Caco-2 (cell line): ENCODE results near the gene BARX1. TPM values are rescaled to one million over a fixed set of nuclear protein-coding genes. Genes with fewer than 3 reads are reported as not detected.

ENCODE experiments used
- BruUV-seq: library from RNA; stranded (reverse); fragments of 400-500 nt; replicated peaks from 2 replicates; lab custom pipeline; 2021; lab: Mats Ljungman, UMichigan
- CTCF ChIA-PET: fragments of 300-600 bp; sonication (Branson Sonifier 250); formaldehyde crosslinking; loops from one replicate; lab custom pipeline; 2022; ENCODE audit warnings: antibody characterized with exemption; lab: Charles Lee
- POLR2A ChIA-PET: fragments of 300-600 bp; sonication (Branson Sonifier 250); formaldehyde crosslinking; loops from one replicate; lab custom pipeline; 2022; ENCODE audit warnings: antibody characterized with exemption; lab: Charles Lee
- DNase-seq, 2 experiments: peaks; one replicate each; pipeline versions ENCODE4 v3.0.0 to v3.0.0-alpha.2; 2020 to 2022
- H3K27me3 ChIP-seq: replicated peaks from 2 replicates; pipeline ENCODE4 v1.6.0; 2011; ENCODE audit warnings: low read length; ENCODE audit not compliant: control insufficient read depth, insufficient read depth
- H3K36me3 ChIP-seq: 2 replicates; pipeline ENCODE4 v1.5.1; 2011; ENCODE audit warnings: low read length; ENCODE audit not compliant: control insufficient read depth, insufficient read depth
- H3K4me1 ChIP-seq: fragments of 250-450 bp; sonication (Bioruptor Pico); 2 replicates; pipeline ENCODE4 v1.5.1; 2020; ENCODE audit warnings: mild to moderate bottlenecking
- H3K4me3 ChIP-seq: 2 replicates; pipeline ENCODE4 v1.5.1; 2011; ENCODE audit warnings: low read depth, mild to moderate bottlenecking, control low read depth, low read length
- H3K9me3 ChIP-seq: fragments of 250-450 bp; sonication (Bioruptor Pico); 2 replicates; pipeline ENCODE4 v1.5.1; 2020; ENCODE audit warnings: mild to moderate bottlenecking, moderate library complexity
- H3K27ac Mint-ChIP-seq: one replicate; pipeline ENCODE4 v1.8.0; 2022; ENCODE audit warnings: mixed read lengths; ENCODE audit not compliant: unreplicated experiment
- H3K27me3 Mint-ChIP-seq: one replicate; pipeline ENCODE4 v1.8.0; 2022; ENCODE audit warnings: mixed read lengths; ENCODE audit not compliant: insufficient read depth, unreplicated experiment
- H3K36me3 Mint-ChIP-seq: one replicate; pipeline ENCODE4 v1.8.0; 2022; ENCODE audit warnings: mild to moderate bottlenecking, mixed read lengths; ENCODE audit not compliant: insufficient read depth, unreplicated experiment
- H3K4me1 Mint-ChIP-seq: one replicate; pipeline ENCODE4 v1.8.0; 2022; ENCODE audit warnings: low read depth, mixed read lengths; ENCODE audit not compliant: unreplicated experiment
- H3K4me3 Mint-ChIP-seq: one replicate; pipeline ENCODE4 v1.8.0; 2022; ENCODE audit warnings: mild to moderate bottlenecking, moderate library complexity, mixed read lengths; ENCODE audit not compliant: unreplicated experiment
- H3K9me3 Mint-ChIP-seq: one replicate; pipeline ENCODE4 v1.8.0; 2022; ENCODE audit warnings: mixed read lengths; ENCODE audit not compliant: unreplicated experiment
- intact Hi-C: fragments of 100-400 bp; cut with micrococcal nuclease; formaldehyde crosslinking; loops from one replicate; pipeline ENCODE4 v1.10.0; 2022; ENCODE audit not compliant: unreplicated experiment
- total RNA-seq: library from RNA; stranded (reverse); gene quantifications from 2 replicates; pipeline ENCODE4 v1.2.3, GENCODE V29; 2022
- TF ChIP-seq, protein P1 (sequence below), 2 experiments: fragments of 200-600 bp in 1 of 2; IDR thresholded peaks; 1 replicate in 1 of 2; 2 replicates in 1 of 2; pipeline versions ENCODE4 v1.5.1 to v1.8.0; 2011 to 2022; ENCODE audit warnings: antibody characterized with exemption in 1 of 2, control low read depth in 1 of 2, inconsistent platforms in 1 of 2, low read depth in 1 of 2, low read length in 1 of 2, mild to moderate bottlenecking in 1 of 2, moderate library complexity in 1 of 2; ENCODE audit not compliant: insufficient read depth in 1 of 2, severe bottlenecking in 1 of 2, unreplicated experiment in 1 of 2

The BARX1 gene
- total RNA-seq, 1 experiment from 2014 or later = not detected

DNA sequence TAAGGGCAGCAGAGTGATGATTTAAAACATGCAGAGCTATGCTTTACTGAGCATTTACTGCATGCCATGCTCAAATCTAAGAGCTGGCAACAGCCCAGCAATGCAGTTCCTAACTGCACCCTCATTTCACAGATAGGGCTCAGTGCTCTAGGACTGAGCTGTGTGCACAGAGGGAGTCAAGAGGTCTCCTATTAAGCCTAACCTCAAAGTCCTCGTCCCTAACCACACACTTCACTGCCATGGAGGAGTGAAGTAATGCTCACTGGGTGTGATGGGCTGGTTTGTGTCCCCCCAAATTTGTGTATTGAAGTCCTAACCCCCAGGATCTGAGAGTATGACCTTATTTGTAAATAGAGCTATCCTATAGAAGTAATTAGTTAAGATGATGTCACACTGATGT lies 25.9 kb downstream of the BARX1 start:
- Mint-ChIP-seq H3K4me3 (no peak overlapping the region), H3K27me3 (peaks cover 8% of the 10 kb centered on the region), H3K4me1 (no peaks in the 10 kb centered on the region), H3K27ac (no peak overlapping the region), H3K9me3 (no peaks in the 10 kb centered on the region), H3K36me3 (no peaks in the 10 kb centered on the region)
- Histone ChIP-seq H3K4me3 (no peak overlapping the region), H3K4me1 (no peaks in the 10 kb centered on the region), H3K9me3 (no peaks in the 10 kb centered on the region), H3K27me3 (no peaks in the 10 kb centered on the region), H3K36me3 (no peaks in the 10 kb centered on the region)
- TF ChIP-seq, protein P1, sequence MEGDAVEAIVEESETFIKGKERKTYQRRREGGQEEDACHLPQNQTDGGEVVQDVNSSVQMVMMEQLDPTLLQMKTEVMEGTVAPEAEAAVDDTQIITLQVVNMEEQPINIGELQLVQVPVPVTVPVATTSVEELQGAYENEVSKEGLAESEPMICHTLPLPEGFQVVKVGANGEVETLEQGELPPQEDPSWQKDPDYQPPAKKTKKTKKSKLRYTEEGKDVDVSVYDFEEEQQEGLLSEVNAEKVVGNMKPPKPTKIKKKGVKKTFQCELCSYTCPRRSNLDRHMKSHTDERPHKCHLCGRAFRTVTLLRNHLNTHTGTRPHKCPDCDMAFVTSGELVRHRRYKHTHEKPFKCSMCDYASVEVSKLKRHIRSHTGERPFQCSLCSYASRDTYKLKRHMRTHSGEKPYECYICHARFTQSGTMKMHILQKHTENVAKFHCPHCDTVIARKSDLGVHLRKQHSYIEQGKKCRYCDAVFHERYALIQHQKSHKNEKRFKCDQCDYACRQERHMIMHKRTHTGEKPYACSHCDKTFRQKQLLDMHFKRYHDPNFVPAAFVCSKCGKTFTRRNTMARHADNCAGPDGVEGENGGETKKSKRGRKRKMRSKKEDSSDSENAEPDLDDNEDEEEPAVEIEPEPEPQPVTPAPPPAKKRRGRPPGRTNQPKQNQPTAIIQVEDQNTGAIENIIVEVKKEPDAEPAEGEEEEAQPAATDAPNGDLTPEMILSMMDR (IDR thresholded peaks at IDR 0.05; ENCODE audit: insufficient read depth in 1 of 2, low read depth in 1 of 2, low read length in 1 of 2, severe bottlenecking in 1 of 2, unreplicated experiment in 1 of 2) = no peak
- intact Hi-C loops = no loop called here
- CTCF ChIA-PET = no interaction called here
- no TSS peak for BruUV-seq
- DNase-seq = no peak
- POLR2A ChIA-PET = no interaction called here

DNA sequence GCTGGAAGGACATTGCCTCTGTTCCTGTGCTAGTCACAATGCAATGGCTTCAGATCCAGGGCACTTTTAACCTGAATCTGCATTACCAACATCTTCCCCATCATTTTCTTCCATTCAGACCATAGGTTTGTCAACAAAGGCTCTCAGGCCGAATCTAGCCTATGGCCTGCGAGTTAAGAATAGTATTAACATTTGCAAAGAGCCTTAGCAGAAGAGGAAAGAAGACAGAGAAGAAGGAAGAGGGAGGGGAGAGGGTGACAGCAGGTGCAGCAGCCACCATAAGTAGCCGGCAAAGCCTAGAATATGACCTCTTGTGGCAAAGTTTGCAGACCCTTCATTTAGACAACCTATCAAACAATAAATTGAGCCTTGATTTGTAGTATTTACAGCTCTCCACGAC lies 32.6 kb downstream of the BARX1 start:
- no peaks in the 10 kb centered on the region for H3K4me1 ChIP-seq
- Mint-ChIP-seq H3K27ac (no peak overlapping the region), H3K9me3 (no peaks in the 10 kb centered on the region), H3K36me3 (no peaks in the 10 kb centered on the region), H3K27me3 (peaks cover 10% of the 10 kb centered on the region), H3K4me3 (no peak overlapping the region), H3K4me1 (no peaks in the 10 kb centered on the region)
- TF ChIP-seq, protein P1 (IDR thresholded peaks at IDR 0.05; ENCODE audit: insufficient read depth in 1 of 2, low read depth in 1 of 2, low read length in 1 of 2, severe bottlenecking in 1 of 2, unreplicated experiment in 1 of 2) = no peak
- H3K27me3 ChIP-seq = no peaks in the 10 kb centered on the region
- no TSS peak for BruUV-seq
- ChIA-PET POLR2A (no interaction called here), CTCF (no interaction called here)
- intact Hi-C loops = no loop called here
- H3K4me3 ChIP-seq = no peak overlapping the region
- H3K9me3 ChIP-seq = no peaks in the 10 kb centered on the region
- DNase-seq = no peak
- no peaks in the 10 kb centered on the region for H3K36me3 ChIP-seq

DNA sequence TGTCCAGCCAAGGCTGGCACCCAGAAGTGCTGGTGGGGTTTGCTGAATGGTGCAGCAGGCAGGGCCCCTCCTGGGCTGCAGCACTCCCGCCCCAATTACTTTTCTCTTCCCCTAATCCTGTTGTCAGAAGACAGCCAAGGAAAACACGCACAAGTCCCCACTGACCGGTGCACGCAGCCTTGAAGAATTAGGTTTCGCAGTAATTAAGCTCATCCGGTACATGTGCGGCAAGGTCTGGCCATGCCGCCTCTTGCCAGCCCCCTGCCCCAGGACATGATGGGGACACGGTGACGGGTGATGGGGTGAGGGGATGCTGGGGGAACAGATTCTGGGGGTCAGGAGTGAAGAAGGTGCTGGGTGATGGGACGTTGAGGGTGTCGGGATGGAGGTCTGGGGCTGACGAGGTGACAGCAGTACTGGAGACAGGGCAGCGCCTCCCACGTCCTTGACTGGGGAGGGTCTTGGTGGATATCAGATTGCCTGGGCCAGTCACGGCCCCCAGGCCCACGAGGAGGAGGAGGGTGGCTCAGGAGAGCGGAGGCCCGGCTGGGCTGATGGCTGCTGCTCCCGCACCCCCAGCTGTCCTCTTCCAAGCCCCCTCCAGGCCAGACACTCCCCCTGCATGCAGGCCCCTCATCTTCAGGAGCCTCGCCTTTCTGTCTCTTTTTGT lies 34.9 kb downstream of the BARX1 start:
- no peaks in the 10 kb centered on the region for H3K27me3 ChIP-seq
- Mint-ChIP-seq H3K27me3 (peaks cover 6% of the 10 kb centered on the region), H3K27ac (no peak overlapping the region), H3K4me1 (no peaks in the 10 kb centered on the region), H3K36me3 (no peaks in the 10 kb centered on the region), H3K4me3 (no peak overlapping the region), H3K9me3 (no peaks in the 10 kb centered on the region)
- ChIA-PET CTCF (no interaction called here), POLR2A (no interaction called here)
- TF ChIP-seq, protein P1 (IDR thresholded peaks at IDR 0.05; ENCODE audit: insufficient read depth in 1 of 2, low read depth in 1 of 2, low read length in 1 of 2, severe bottlenecking in 1 of 2, unreplicated experiment in 1 of 2) = no peak
- intact Hi-C loops = no loop called here
- no peaks in the 10 kb centered on the region for H3K9me3 ChIP-seq
- no peak overlapping the region for H3K4me3 ChIP-seq
- H3K36me3 ChIP-seq = no peaks in the 10 kb centered on the region
- BruUV-seq = no TSS peak
- H3K4me1 ChIP-seq = no peaks in the 10 kb centered on the region
- no peak for DNase-seq
